Activated CD4-positive, alpha-beta T cell treated with anti-CD3 and anti-CD28 coated beads, Interleukin-2, Interleukin-4, amounts not matched to agents 100 ng/mL and 50 ng/mL, durations not matched to agents 16 hours and 8 hours (primary cell): ENCODE data around the gene CKS1B.

Experiments used
- DNase-seq: peaks from one replicate; pipeline ENCODE4 v3.0.0-alpha.2; 2020; ENCODE audit warnings: low spot score

Gene CKS1B

DNA sequence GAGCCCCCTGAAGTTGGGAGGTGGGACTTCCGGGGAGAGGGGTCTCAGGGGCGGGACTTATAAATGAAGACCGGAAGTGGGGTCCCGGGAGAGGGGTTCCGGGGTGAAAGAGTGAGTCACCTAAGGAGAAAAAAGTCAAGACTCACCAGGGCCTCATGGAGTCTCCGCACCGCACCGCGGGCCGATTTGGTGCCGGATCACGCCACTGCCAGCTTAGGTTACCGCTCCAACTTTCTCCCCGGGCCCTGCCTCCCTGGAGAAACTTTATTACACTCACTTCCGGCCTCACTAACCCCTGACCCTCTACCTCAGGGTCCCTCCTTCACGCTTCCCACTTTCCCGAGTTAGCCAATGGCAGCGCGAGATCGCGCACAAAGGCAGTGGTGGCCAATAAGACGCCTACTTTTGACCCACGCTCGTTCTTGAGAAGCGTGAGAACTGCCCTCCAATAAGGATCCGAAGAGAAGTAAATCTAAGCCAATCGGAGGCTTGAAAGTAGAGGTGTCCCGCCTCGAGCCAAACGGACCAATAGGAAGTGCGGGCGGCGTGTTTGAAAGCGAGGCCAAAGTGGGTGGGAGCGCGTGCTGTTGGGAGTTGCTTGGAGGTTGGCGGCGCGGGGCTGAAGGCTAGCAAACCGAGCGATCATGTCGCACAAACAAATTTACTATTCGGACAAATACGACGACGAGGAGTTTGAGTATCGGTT lies at the start of gene CKS1B:
TSS of gene CKS1B (plus strand) at position 580 of the 706 bp plus-strand sequence. CDS start at position 645, 65 bp downstream.
- DNase-seq: peak; percentile 100

GRCh38 chr1:154925335-154926170 lies 48.9 kb upstream of the CKS1B start:
- no peak for DNase-seq

GRCh38 chr1:154926201-154926600 lies 48.3 kb upstream of the CKS1B start:
- DNase-seq: no peak

DNA sequence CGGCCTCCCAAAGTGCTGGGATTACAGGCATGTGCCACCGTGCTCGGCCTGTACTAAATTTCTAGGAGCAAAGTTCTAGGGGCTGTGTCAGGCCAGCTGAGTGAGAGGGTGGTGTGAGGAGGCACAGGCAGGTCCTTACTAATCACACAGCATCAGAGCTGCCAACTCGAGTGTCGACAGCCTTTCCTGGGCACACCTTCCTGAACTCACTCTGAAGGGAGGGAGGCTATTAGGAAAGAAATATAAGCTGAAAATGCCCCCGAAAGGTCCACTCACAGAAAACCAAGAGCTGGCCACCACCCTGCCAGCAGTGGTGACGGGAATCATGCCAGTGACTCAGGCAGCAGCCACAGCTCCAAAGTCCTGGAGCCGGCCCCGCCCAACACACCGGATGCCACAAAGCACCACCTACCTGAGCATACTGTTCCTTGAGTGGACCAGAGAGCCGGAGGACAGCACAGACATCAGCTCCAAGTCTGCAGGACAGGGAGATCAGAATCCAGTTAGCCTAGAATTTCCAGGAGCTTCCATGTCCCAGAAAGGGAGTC lies 42.5 kb upstream of the CKS1B start:
- no peak for DNase-seq

- DNase-seq: no peak
Measured at GRCh38 chr1:154934358-154934948, 40.0 kb upstream of the CKS1B start.

GRCh38 chr1:154935749-154936554 lies 38.5 kb upstream of the CKS1B start:
- no peak for DNase-seq

DNA sequence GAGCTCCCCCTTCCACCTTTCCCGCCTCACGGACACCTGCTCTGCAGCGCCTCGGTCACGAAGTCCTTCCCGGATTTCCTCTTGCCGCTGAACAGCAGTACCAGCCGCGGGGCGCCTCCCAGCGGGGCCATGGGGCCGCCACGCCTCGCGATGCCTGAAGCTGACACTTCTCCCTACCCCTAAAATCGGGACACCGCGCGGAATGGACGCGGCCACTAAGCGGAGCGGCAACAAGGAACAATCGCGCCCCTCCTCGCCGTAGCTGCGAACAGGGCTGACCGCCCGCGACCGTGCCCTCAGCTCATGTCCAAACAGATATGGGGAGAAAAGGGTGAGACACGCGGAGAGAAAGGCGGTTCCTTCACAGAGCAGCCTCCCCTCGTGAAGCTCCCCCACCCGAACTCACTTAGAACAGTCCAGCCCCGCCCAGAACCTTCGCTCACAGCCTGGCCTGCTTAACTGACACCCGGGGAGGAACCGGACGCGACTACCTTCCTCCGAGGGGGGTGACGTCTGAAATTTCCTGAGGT lies 37.9 kb upstream of the CKS1B start, which contains the start of gene PMVK:
TSS of gene PMVK (minus strand) at position 165 of the 530 bp plus-strand sequence. CDS start at position 131, 34 bp downstream.
- DNase-seq: peak; percentile 95

GRCh38 chr1:154937085-154937987 lies 37.1 kb upstream of the CKS1B start:
- DNase-seq: peak; percentile 92

- no peak for DNase-seq
Measured at GRCh38 chr1:154937988-154938386, 36.5 kb upstream of the CKS1B start.

- no peak for DNase-seq
Measured at GRCh38 chr1:154938604-154939399, 35.7 kb upstream of the CKS1B start.

DNA sequence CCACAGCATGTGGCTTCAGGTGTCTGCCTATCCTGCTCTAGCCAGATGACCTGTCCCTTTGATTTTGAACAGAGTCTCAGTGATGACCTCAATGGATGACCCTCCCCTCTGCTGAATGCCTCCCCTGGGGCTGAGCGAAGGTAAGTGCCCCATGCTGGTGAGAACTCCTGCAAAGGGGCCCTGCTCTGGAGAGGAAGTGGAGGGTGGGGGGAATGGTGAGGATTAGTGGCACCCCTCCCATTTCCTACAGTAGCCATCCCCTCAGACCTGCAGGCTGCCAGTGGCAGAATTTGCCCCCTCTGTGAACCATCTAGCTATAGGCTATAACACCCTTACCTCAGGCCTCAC lies 34.3 kb upstream of the CKS1B start:
- DNase-seq: no peak

- DNase-seq: peak; percentile 62
Measured at GRCh38 chr1:154940651-154941194, 33.8 kb upstream of the CKS1B start.

DNA sequence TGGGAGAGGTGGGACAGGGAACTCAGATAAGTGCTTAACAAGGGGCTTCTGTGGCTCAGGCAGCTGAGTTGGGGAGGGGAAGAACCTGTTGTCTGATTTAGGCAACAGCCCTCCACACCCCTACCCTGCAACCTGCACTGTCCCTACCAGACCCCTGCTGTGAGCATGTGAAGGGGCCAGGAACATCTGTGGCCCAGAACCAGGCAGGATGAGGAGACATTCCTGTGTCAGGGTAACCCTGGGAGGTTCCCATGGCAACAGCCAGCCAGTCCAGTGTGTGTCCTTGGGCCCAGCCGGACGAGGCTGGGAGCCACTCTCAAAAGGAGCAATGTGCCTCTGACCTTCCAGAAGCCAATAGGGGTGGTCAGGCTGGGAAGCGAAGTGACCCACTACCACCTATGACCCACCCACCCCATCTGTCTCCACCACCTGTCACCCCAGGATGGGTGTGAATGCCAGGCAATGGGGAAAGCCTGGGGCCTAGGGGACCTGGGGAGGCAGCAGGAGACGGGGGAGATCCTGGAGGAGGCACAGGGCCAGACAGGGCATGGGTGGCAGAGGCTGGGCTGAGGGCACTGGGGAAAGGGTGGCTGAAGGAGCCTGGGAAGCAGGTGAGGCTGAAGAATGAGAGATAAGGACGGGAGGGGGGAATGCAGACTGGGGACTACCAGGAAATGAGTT lies 33.0 kb upstream of the CKS1B start:
- DNase-seq: no peak

DNA sequence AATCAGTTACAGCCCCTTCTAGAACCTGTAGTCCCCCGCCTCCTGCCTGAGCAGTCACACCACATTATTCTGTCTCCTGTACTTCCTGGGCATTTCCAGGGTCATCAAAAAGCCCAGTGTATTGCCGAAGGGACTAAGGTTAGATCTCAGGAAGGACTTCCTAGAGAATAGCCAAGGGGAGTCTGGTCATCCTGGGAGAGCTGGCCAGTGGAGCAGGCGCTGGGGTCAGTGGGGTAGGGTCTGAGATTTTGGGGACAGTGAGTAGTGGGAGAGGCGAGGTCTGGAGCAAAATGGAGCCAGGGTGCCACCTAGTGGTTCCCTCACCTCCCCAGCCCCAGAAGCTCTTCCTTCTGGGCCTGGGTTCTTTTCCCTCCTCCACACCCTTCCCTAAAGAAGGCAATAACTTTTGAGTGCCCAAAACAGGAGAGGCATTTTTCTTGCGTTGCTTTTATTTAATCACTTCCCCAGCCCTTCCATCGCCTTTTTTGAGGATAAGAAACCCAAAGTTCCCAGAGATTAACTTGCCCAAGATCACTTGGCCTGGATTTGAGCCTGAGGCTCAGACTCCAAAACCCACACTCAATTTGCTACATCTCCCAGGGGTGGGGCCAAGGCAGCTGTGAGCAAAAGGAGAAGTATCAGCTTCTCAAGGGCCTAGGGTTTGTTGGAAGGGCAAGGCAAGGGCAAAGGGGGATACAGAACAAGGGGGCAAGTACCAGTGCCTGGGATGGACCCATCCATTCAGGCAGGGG lies 30.7 kb upstream of the CKS1B start:
- peak; percentile 53 for DNase-seq

DNA sequence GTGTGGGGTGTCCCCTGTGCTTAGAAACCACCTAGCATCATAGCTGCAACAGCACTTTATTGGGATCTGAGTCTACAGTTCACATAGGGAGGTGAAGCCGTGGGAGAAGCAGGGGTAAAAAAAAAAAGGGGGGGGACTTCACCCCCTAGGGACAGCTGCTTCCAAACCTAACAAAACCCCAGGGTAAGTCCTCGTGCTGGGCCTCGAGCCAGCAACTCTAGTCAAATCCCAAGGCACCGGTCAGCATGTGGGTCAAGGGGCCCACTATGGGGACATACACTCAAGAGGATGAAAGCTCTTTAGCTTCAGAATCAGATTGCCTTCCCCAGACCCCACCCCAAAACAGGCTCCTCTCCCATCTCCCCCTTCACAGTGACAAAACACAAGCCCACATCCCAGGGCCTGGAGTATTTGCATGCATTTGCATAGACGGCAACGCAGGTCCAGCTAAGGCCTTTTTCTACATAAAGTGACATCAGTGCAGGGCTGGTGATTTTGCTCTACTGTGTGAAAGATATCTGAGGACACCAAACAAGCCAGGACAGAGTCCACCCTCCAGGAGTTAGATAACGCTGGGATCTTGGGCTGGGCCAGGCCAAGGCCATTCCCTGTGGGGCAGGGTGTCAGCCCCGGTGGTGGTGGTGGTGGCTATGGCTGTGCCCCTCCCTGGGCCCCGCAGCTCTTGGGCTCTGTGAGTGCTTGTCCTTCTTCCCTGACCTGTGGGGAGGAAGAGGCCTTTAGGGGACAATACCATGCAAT lies 29.9 kb upstream of the CKS1B start:
- DNase-seq: no peak

GRCh38 chr1:154945160-154945961 lies 29.1 kb upstream of the CKS1B start:
- no peak for DNase-seq
